Mucosa of descending colon (tissue), 3 donors: ENCODE results near the gene BHMT2. TPM values are rescaled to one million over a fixed set of nuclear protein-coding genes. Genes with fewer than 3 reads are reported as not detected.

ENCODE experiments used
- ATAC-seq: fragments of 200-7000 bp; cut with Tn5 transposase; one replicate; pipeline ENCODE4 v1.9.1; 2020; ENCODE audit warnings: mild to moderate bottlenecking, moderate library complexity
- DNase-seq, 3 donors: peaks; one replicate each; pipeline ENCODE4 v3.0.0-alpha.2; 2020
- H3K36me3 ChIP-seq: fragments of 200-600 bp; one replicate; pipeline ENCODE4 v1.8.0; 2021; ENCODE audit warnings: low read depth, mild to moderate bottlenecking
- H3K4me1 ChIP-seq: fragments of 200-600 bp; one replicate; pipeline ENCODE4 v1.8.0; 2021; ENCODE audit warnings: low read depth, mild to moderate bottlenecking
- H3K4me3 ChIP-seq: fragments of 200-600 bp; one replicate; pipeline ENCODE4 v1.8.0; 2021; ENCODE audit warnings: mild to moderate bottlenecking
- H3K9me3 ChIP-seq: fragments of 200-600 bp; one replicate; pipeline ENCODE4 v1.8.0; 2021; ENCODE audit warnings: mild to moderate bottlenecking
- CTCF ChIP-seq: fragments of 200-600 bp; IDR thresholded peaks from one replicate; pipeline ENCODE4 v1.8.0; 2022; ENCODE audit warnings: antibody characterized with exemption, mild to moderate bottlenecking
- intact Hi-C, 2 donors: fragments of 100-400 bp; cut with DNase I in 1 of 2; cut with micrococcal nuclease in 1 of 2; formaldehyde crosslinking; loops; one replicate each; pipeline versions ENCODE4 v1.11.0 to v1.11.1; 2022; cut with DNase I, micrococcal nuclease
- total RNA-seq, 3 donors: library from RNA; stranded (reverse); fragmentation: NEBNext Ultra II Directional in 2 of 3; extraction: Animal tissue kit (Norgen Biotek cat#: 25700) in 2 of 3; gene quantifications; one replicate each; pipeline versions ENCODE4 v1.2.1 to v1.2.4, GENCODE V29; 2021 to 2023
- donor health status: DM: no; HTN: no; CAD: no; lungs with moderate emphysema.
- donor health status: DM: no; HTN: no; CAD: no.
- donor health status: DM: no; HTN: yes; CAD: no.

The BHMT2 gene
- total RNA-seq, 3 donors from 2014 or later, result 0.49 to 17.7 (median 0.70) TPM

GRCh38 chr5:79111387-79111959, 41.9 kb downstream of the BHMT2 start, which contains the start of gene BHMT:
BHMT (plus strand) TSS chr5:79111809; CDS start chr5:79111886, 77 bp downstream.
- ATAC-seq (peak; percentile 25), DNase-seq (no peak)
- Histone ChIP-seq H3K4me1 (peaks cover 3% of the 10 kb centered on the region), H3K36me3 (no peaks in the 10 kb centered on the region), H3K9me3 (no peaks in the 10 kb centered on the region), H3K4me3 (no peak within 1 kb of the TSS)
- intact Hi-C loops, result no loop called here
- no peak for TF ChIP-seq CTCF

GRCh38 chr5:79111960-79112702, 42.6 kb downstream of the BHMT2 start:
- TF ChIP-seq CTCF, result no peak
- no peaks in the 10 kb centered on the region for H3K36me3 ChIP-seq
- DNase-seq, result no peak
- H3K9me3 ChIP-seq, result no peaks in the 10 kb centered on the region
- peaks cover 3% of the 10 kb centered on the region for H3K4me1 ChIP-seq
- peak; percentile 38 for ATAC-seq
- H3K4me3 ChIP-seq, result no peak overlapping the region
- intact Hi-C loops, result no loop called here

GRCh38 chr5:79112703-79113058, 43.1 kb downstream of the BHMT2 start:
- H3K36me3 ChIP-seq, result no peaks in the 10 kb centered on the region
- intact Hi-C loops, result no loop called here
- no peaks in the 10 kb centered on the region for H3K9me3 ChIP-seq
- ATAC-seq (no peak), DNase-seq (no peak)
- H3K4me3 ChIP-seq, result no peak overlapping the region
- TF ChIP-seq CTCF, result no peak
- H3K4me1 ChIP-seq, result peaks cover 3% of the 10 kb centered on the region

GRCh38 chr5:79119486-79119885, 49.9 kb downstream of the BHMT2 start:
- no peaks in the 10 kb centered on the region for H3K36me3 ChIP-seq
- H3K4me3 ChIP-seq, result no peak overlapping the region
- no peaks in the 10 kb centered on the region for H3K4me1 ChIP-seq
- intact Hi-C loops, result no loop called here
- DNase-seq, result no peak
- TF ChIP-seq CTCF, result no peak
- no peak for ATAC-seq
- H3K9me3 ChIP-seq, result no peaks in the 10 kb centered on the region

GRCh38 chr5:79120221-79120620, 50.7 kb downstream of the BHMT2 start:
- Histone ChIP-seq H3K36me3 (no peaks in the 10 kb centered on the region), H3K9me3 (no peaks in the 10 kb centered on the region), H3K4me1 (no peaks in the 10 kb centered on the region), H3K4me3 (no peak overlapping the region)
- intact Hi-C loops, result no loop called here
- no peak for DNase-seq
- no peak for TF ChIP-seq CTCF
- ATAC-seq, result no peak
